CD4-positive, alpha-beta T cell treated with Interferon alpha-2 for 1 hour (primary cell): ENCODE data around the gene DGKI.

ENCODE experiments used
- DNase-seq, 2 donors: peaks; one replicate each; pipeline ENCODE4 v3.0.0-alpha.2; 2020 to 2022

The DGKI gene

DNA sequence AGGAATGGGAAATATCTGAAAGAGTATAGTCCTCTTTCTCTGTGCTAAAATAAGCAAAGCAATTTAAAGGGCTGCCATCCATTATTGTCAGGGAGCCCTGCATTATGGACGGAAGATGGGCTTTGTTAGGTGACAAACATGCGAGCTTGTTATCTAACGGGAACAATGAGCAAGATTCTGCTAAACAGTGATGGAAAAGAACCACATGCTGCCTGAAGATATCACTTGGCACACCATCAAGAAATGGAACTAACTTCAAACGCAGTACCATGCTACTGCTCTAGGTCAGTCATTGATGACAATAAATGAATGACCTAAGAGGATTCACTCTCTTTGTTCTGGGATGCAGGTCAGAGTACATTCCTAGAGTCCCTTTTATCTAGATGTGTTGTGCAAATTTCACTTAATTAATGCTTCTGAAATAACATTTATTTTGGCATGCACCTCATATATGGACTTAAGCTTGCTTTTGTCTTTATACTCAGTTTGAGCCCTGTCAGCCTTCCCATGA is 327.5 kb downstream of the DGKI start:
- DNase-seq: no peak

DNA sequence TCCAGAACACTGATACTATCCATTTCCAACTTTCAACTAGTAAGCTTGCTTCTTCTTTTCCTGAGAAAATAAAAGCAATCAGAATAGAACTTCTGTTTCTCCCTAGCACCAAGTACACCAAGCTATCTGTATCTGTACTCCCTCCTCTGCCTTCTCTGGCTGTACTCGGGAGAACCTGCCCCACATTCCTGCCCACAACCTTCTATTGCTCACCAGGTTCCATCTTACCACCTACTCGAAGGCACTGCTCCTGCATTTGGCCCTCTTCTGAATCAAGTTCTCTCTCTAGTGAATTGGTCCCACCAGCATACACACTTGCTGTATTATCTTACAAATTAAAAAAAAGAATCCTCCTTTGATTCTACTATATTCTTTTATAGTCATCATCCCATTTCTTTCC is 333.7 kb downstream of the DGKI start:
- no peak for DNase-seq

DNA sequence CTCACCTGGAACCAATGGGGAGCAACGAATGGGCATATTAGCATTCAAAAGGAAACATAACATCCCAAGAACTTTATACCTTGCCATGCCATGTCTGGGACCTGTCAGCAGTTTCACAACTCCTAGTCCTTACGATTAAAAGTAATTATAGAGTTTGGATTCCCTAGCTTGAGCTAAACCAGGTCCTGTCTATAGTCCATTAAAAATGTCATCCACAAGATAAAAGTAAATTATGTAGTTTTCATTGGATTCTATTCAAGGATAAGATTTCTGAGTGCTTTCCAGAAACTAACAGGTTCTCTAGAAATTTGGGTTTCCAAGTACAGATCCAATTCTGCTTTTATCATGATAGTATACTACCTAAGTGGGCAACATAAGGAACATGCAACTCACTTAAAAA is 339.7 kb downstream of the DGKI start:
- no peak for DNase-seq

DNA sequence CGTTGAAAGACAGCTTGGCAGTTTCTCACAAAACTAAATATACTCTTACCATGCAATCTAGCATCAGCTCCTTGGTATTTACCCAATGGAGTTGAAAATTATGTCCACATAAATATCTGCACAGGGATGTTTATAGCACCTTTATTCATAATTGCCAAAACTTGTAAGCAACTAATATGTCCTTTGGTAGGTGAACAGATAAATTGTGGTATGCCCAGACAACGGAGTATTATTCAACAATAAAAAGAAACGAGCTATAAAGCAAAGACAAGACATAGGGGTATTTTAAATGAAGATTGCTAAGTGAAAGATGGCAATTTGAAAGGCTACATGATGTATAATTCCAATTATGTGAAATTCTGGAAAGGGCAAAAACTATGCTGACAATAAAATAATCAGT is 340.7 kb downstream of the DGKI start:
- no peak for DNase-seq

DNA sequence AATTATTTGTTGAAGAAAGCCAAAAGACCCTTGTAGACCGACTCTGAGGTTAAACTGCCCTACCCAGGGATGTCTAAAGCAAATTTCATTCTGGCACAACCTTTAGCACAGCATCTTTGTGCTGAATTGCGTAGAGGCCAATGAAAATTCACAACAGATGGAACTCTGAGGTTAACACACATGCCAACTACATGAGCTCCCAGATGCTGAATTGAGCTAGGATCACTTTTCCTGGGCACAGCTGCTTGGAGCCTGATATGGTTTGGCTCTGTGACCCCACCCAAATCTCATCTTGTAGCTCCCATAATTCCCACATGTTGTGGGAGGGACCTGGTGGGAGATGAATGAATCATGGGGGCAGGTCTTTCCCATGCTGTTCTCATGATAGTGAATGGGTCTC is 345.2 kb downstream of the DGKI start:
- no peak for DNase-seq

DNA sequence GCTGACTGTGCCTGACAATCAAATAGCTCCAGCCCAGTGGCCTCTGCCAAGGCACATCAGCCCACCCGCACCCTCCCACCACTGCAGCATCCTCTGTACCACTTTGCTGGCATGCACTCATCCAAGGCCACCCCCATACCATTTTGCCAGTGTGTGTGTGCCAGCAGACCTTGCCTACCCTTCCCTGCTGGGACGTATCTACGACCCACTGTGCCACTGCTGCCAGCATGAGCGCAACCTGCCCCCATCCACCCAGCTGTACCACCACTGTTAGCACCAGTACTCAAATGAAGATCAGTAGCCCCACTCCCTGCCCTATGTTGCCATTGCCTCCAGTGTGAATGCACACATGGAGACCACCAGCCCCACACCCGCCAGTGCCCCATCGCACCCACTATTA is 353.9 kb downstream of the DGKI start:
- no peak for DNase-seq

DNA sequence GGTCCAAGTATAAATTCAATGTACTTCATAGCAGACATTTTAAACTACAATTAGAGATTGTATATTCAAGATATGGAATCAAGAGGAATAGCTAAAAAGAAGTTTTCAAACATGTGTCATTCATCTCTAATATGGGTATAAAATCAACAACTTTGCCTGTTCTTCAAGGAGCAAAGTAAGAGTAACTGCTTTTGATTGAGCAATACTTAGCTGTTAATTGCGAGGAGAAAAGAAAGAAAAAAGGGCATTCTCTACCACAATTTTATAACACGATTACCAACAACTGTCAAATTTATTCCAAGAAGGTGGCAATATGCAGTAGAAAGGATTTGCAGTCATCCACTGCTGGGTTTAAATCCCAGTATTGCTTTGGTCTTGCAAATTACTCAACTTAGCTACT is 356.9 kb downstream of the DGKI start:
- DNase-seq: no peak

DNA sequence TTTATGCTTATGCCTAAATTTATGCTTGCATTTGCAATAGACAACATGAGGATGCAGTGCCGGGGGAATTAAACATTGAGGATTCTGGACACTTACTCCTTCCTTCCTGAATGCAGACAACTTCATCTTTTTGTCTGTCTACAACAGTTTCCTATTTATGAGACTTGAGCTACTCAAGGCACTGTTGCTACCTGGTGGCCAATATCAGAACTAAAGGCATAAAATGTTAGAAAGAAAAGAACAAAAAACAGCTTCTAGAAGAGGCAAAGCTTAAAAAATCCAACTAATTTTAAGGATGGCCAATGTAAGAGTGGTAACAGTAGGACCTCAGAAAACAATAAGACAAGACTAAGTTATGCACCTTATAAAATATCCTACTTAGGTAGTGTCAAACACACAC is 358.7 kb downstream of the DGKI start:
- DNase-seq: no peak

DNA sequence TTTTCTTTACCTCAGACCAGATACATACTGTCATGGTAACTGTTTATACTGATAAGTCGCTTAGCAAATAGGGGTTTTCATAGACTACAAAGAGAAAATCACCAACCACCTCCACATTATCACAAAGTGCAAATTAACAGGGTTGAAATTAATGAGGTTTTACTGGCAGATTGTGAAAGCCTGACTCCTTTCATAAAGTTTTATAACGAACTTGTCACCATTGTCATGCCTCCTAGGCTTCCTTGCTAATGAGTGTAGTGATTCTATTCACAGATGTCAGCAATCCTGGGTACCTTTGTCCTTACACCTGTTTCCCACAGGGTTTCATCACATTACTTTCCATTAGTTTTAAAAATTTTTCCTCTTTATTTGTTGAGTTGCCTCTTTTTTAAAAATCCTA is 361.0 kb downstream of the DGKI start:
- no peak for DNase-seq

DNA sequence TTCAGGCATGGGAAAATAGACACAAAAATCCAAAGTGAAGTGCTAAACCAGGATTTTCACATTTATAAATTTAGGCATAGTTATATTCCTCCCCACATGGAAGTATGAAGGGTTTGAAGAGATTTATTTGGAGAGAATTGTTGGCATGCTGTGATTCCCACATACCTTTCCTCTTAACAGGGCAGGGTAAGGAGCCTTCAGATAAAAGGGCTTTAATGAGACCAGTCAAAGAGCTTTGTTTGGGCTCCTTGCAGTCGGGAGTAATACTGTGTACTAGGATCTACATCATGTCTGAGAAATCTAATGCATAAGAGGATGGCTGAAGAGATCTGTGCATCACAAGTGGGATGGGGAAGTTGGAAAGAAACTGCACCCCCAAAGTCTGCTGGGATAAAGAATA is 362.4 kb downstream of the DGKI start:
- DNase-seq: no peak

DNA sequence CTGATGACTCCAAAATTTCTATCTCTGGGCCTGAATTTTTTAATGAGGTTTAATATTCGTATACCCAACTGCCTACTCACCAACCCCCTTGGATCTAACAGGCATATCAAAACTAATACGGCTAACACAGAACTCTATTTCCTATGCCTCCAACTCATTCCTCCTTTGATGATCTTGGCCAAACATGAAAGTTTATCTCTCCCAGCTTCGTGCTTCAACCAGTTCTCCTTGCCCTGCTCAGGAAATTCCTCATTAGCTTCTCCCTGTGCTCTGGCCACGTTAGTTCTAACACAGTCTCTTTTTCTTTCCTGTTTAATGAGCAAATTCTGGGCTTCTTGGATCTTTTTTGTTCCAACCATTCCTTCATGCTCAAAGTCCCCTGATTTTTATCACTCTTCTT is 364.3 kb downstream of the DGKI start:
- DNase-seq: no peak

DNA sequence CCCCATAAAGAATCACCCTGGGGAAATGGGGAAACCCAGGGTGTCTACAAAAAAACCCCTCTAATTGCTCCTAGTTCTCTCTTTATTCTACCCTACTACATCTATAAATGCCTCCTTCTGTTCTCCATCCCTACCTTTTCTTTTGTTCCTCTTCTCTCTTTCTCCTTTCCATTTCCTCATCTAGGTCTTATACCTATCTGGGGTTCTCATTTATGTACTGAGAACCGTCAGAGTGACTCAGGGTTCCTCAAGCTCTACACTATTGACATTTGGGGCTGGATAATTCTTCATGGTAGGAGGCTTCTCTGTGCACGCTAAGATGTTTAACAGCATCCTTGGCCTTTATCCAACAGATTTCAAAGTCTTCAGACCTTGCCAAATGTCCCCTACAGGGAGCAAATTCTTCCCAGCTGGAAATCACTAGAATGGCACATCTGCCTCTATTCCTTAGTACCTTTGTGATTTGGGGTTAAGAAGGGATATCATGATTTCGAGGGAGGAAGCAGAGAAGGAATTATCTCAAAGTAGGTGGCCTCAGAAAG is 365.9 kb downstream of the DGKI start:
- DNase-seq: no peak

DNA sequence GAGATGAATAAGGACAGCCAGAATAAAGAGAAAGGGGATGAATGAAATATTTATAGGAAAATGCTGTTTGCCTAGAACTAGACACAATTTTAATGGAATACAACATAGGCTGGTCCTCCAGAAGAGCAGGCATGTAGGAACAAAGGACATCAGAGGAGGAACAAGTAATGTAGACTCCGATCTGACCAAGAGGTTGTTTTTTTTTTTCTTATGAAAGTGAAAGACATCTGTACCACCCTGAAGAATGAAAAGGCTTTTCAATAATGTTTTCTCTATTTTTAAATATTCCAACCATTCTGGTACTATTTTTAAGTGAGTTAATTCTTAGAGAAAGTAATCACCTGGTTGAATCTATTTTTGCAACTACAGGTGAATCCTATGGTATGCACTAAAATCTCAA is 366.4 kb downstream of the DGKI start:
- no peak for DNase-seq

DNA sequence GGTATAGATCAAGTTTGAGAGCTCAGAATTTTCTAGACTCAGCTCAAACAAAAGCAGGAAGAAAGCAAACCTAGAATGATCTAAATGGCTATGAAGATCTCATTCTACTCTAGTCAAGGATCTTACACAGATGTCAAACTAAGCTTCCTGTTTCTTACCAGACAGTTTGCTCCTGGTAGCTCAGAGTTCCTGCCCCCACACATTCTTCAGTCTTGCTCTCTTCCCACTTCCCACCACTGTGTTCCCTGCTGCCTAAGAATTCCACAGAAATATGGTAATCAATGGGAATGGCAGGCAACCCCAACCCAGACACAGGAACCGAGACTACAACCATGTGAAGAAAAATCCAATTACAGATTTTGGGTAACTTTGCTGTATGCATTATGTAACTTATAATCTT is 369.8 kb downstream of the DGKI start:
- DNase-seq: no peak

DNA sequence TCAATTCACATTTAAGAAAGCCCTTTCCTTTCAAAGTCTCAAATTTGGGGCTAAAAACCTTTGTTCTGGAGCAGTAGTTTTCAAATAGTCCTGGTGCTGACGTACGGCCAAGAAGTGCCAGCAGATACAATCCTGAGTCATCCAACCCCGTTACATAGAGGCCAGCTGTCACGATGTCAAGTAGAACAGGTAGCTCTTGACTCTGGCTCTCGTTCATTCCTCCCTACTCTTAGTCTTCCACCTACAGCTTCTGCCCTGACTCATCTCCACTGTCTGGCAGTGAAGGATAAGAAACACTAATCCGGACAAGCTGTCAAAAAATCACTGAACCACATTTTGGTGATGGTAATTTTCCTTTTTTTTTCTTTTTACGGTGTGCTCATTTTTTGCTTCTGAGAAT is 370.8 kb downstream of the DGKI start:
- no peak for DNase-seq

DNA sequence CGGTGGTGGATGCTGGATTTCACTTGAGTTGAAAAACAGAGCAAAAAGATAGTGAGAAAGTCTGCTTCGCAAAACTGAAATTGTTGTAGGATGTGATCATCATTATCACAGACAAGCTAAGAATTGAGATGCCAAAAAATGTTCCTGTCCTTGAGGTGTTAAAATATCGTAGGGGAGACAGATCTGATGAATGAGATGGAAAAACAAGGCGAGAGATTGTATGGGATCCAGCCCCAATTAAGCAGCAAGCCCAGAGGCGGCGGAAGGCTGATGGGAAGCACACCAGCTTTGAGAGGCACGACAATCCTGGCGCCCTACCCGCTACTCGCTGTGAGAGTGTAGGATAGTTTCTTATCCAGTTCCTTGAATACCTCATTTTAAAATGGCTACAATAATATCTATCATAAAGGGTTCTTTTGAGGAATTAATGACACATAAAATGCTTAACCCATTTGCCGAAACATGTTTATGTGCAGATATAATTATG is 372.2 kb downstream of the DGKI start:
- no peak for DNase-seq

DNA sequence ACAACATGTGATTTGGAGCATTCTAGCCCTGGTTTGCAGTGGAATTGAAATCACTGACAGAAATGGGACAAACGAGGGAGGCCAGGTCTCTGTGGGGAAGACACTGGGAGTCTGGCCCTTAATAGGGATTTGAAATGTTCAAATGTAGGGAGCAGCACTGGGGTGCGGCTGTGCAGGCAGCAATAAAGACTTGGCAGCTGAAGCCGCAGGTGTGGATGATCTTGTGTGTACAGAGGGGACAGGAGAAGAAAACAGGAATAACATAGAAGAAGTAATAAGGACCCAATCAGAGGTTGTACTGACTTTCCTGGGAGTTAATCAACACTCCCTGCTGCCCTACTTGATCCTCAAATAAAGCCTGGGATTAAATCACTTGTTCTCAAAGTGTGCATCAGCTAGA is 375.6 kb downstream of the DGKI start:
- no peak for DNase-seq

DNA sequence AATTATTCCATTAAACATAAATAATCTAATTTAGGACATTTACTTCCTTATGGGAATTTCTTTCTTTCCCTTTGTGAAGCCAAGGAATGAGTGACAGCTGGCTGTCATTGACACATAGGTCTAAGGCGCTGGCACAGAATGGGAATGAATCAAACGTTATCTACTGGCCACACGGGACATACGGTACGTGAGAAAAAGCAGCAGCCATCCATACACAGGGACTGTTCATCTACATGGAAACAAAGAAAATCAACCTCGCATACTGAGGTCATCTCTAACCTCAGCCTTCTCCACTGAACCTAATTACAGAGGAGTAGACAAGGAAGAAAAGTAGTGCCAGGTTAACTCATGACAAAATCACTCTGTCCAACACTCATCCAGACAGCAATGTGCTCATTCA is 376.9 kb downstream of the DGKI start:
- DNase-seq: no peak

DNA sequence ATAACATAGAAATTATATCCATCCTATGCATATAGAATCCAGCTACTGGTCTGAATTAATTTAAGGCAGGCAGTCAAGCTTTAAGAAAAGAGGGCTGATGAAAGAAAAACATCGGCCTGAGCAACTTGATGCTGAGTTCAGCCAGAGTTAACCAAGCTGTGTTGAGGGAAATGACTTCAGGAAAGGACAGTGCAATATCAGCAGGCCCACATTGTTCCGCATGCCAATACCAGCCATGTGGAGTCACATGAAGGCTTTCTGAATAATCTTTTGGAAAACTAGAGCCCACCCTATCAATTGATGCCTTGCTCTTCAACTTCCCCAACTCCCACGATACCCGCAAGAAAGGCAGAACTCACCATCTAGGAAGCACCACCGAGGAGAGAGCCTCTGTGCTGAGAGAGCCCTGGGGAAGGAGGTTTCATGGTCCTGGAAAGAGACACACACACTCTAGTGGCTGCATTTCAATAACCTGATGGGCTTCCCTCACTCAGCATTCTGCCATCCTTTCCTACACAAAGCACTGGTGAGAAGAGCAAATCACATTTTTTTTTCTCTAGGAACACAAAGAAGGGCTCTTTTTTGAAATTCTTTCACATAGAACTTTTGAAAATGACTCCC is 377.5 kb downstream of the DGKI start:
- DNase-seq: no peak

DNA sequence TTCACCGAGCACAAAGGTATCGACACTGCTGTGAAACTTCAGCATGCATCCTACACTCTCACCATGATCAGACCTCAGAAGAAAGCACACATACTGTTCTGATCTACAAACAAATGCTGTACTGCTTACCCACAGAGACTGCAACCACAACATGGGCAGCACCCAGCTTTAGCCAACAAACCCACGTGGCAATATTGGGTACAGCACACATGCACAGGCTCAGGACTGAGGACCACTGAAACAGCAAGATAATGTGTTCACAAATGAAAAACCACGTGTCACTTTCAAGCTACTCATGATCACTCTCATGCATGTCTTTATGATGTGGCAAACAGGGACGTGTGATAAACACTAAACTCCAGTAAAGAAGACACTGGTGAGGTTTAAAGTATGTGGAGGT is 383.9 kb downstream of the DGKI start:
- DNase-seq: no peak

DNA sequence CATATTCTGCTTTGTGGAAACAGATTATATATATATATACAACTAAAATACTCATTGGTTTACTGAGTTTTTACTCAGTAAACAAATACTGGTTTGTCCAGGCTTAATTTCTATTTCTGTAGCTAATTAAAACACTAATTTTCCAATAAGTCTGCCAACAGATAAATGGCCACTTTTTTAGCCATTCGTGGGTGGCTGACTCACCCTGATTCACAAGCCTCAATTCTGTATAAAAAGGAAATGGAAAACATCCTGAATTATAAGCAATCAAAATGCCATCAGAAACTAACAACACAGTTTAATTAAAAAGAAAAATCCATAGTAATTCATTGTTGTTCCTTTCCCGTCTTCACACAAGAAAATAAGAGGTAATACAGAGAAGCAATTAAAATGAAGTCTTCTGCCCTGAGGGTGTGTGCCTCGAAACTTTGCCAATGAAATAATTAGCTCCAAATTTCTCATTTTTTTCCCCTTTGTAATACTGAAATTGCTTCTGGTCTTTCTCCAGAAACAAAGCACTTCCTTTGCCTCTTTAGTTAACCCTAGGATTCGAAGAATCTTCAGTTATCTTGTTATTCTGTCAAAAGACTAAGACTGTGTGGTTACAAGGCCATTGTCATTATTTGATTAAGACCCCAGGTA is 384.6 kb downstream of the DGKI start:
- no peak for DNase-seq

DNA sequence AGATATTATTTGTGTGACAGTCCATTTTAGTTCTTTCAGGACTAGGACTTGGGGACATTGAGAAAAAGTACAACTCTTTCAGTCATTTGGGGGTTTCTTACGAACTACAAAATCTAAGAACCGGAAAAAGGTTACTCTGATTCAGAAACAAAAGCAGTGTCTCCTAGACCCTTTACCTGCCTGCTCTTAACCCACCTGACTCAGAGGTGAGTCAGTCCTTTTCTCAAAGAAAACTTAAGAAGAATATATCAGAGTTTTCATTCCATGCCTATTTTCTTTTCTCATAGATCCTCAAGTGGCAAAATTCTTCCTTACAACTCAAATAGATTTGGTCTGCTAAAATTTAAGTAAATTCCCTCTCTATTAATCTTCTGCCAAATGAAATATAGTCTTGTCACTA is 388.4 kb downstream of the DGKI start:
- no peak for DNase-seq

DNA sequence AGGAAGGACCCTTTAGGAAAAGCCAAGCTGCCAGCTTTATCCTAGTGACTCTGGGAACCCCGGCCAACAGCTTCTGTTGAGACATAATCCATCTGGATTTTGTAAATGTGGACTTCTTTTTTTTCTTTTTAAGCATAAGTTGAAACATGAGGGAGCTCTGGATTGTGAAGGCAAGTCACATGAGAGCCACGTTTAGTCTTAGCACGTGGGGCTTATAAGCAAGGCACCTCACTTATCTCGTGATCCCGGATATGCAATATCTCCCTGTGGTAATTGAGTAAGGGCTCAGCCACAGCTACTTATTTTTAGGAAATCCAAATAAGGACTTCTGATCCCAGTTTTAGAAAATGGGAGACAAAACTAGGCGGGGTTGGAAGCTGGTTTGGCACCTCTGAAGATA is 392.0 kb downstream of the DGKI start:
- no peak for DNase-seq

DNA sequence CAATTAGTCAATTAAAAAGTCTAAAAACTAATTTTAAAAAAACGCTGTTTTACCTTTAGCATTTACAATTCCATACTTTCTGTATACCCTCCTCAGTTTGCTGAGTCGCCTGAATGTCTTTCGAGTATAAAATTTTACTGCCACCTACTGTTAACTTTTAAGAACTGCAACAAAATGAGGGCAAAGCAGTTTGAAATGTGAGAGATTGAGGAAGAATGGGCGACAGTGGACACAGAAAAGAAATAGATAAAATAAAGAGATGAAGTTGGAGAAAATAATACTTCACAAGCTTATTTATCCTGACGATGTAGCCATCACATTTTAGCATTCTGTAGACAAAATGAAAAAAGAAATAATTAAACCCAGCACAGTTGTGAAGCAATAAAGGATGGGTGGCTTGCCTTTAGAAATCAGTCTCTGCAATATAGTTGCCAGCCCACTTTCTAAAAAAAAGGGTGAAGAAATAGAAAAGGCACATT is 392.5 kb downstream of the DGKI start:
- DNase-seq: peak in 1 of 2 donors; percentile 33

DNA sequence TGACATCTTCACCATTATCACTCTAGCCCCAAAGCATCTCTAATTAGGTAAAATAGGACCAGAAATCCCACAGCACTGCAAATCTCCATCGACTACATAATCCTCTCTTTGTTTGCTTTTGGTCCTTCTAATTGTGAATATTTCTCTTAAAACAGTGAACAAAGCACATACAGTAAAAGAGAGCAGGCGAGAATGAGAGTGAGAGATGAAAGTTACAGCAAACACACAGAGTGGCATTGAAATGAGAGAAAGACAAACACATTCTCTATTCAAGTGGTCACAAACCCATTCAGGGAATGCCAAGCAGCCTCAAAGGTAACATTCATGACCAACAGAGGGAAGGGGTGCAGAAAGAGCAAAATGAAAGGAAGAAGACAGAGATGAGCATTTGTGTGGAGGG is 393.4 kb downstream of the DGKI start:
- no peak for DNase-seq
